ENCODE measurements around the gene BCL2A1.

DNA sequence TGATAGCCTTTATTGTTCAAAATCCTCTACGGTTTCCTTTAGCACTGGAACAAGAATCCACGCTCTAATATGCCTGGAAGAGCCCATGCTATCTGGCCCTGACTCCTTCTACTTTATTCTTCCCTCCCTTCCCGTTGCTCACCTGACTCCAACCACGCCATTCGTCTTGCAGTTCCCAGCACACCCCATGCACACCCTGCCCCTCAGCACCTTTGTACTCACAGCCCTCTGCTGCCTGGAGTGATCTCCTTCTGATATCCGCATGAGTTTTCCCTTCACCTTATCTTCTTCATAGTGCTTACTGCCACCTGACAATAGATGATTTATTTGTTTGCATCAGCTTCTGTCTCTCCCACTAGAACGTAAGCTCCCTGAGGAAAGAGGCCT lies 16.6 kb upstream of the BCL2A1 start:
- TF ChIP-seq, protein P1, sequence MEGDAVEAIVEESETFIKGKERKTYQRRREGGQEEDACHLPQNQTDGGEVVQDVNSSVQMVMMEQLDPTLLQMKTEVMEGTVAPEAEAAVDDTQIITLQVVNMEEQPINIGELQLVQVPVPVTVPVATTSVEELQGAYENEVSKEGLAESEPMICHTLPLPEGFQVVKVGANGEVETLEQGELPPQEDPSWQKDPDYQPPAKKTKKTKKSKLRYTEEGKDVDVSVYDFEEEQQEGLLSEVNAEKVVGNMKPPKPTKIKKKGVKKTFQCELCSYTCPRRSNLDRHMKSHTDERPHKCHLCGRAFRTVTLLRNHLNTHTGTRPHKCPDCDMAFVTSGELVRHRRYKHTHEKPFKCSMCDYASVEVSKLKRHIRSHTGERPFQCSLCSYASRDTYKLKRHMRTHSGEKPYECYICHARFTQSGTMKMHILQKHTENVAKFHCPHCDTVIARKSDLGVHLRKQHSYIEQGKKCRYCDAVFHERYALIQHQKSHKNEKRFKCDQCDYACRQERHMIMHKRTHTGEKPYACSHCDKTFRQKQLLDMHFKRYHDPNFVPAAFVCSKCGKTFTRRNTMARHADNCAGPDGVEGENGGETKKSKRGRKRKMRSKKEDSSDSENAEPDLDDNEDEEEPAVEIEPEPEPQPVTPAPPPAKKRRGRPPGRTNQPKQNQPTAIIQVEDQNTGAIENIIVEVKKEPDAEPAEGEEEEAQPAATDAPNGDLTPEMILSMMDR (conservative IDR thresholded peaks at IDR 0.05; ENCODE audit: low read depth, low read length), result no peak
- TF ChIP-seq EZH2 (IDR thresholded peaks at IDR 0.05; ENCODE audit: low read length, unreplicated experiment), result no peak
